Panc1 (cell line): ENCODE results near the gene BNIP3. TPM values are rescaled to one million over a fixed set of nuclear protein-coding genes. Genes with fewer than 3 reads are reported as not detected.

ENCODE experiments used
- ATAC-seq: fragments of 200-7000 bp; cut with Tn5 transposase; 2 replicates; pipeline ENCODE4 v1.9.1; 2020; ENCODE audit warnings: mild to moderate bottlenecking, moderate library complexity
- BruUV-seq: library from RNA; stranded (reverse); fragments of 400-500 nt; replicated peaks from 2 replicates; lab custom pipeline; 2021; lab: Mats Ljungman, UMichigan
- CTCF ChIA-PET: fragments of 300-600 bp; sonication (Branson Sonifier 250); formaldehyde crosslinking; loops from one replicate; lab custom pipeline; 2022; ENCODE audit warnings: antibody characterized with exemption; lab: Charles Lee
- POLR2A ChIA-PET: fragments of 300-600 bp; sonication (Branson Sonifier 250); formaldehyde crosslinking; loops from one replicate; lab custom pipeline; 2022; ENCODE audit warnings: antibody characterized with exemption; lab: Charles Lee
- DNase-seq: peaks from one replicate; pipeline ENCODE4 v3.0.0-alpha.2; 2010; ENCODE audit warnings: low read depth, low spot score
- H3K27ac ChIP-seq: 2 replicates; pipeline ENCODE4 v1.5.1; 2011; ENCODE audit warnings: mild to moderate bottlenecking, low read length, inconsistent platforms
- H3K27me3 ChIP-seq: fragments of 200-500 bp; sonication (Bioruptor generic); 2 replicates; pipeline ENCODE4 v1.6.0; 2014; ENCODE audit warnings: low read length, inconsistent platforms; ENCODE audit not compliant: control insufficient read depth, insufficient read depth
- H3K36me3 ChIP-seq: fragments of 200-500 bp; sonication (Bioruptor generic); 2 replicates; pipeline ENCODE4 v1.5.1; 2014; ENCODE audit warnings: inconsistent platforms, mild to moderate bottlenecking, low read length, moderate library complexity; ENCODE audit not compliant: control insufficient read depth, insufficient read depth
- H3K4me1 ChIP-seq: 2 replicates; pipeline ENCODE4 v1.5.1; 2011; ENCODE audit warnings: inconsistent platforms, mild to moderate bottlenecking, low read length, moderate library complexity; ENCODE audit not compliant: control insufficient read depth, insufficient read depth
- H3K4me3 ChIP-seq, 2 experiments: 2 replicates each; pipeline ENCODE4 v1.5.1; 2011 to 2012; ENCODE audit warnings: low read depth in 2 of 2, low read length in 2 of 2, mild to moderate bottlenecking in 2 of 2, inconsistent platforms in 1 of 2, moderate library complexity in 1 of 2
- H3K9me3 ChIP-seq: fragments of 200-500 bp; sonication (Bioruptor generic); 2 replicates; pipeline ENCODE4 v1.5.1; 2014; ENCODE audit warnings: low read depth, mild to moderate bottlenecking, inconsistent platforms, low read length, moderate library complexity; ENCODE audit not compliant: control insufficient read depth, insufficient read depth
- POLR2AphosphoS5 ChIP-seq: IDR thresholded peaks from 2 replicates; pipeline ENCODE4 v1.6.1; 2012; ENCODE audit warnings: mild to moderate bottlenecking, low read depth, low read length, moderate library complexity
- SIN3A ChIP-seq: IDR thresholded peaks from 2 replicates; pipeline ENCODE4 v1.6.1; 2012; ENCODE audit warnings: low read depth, mild to moderate bottlenecking, low read length, moderate library complexity, borderline replicate concordance; ENCODE audit not compliant: insufficient read depth
- TCF7L2 ChIP-seq: IDR thresholded peaks from 2 replicates; pipeline ENCODE4 v1.6.1; 2011; ENCODE audit warnings: mild to moderate bottlenecking, low read depth, low read length, inconsistent platforms
- in situ Hi-C: cut with HindIII; loops from 2 replicates; pipeline ENCODE4 v1.10.0; 2016; ENCODE audit warnings: low sequenced_read_pairs, low pct_unique_long_range_greater_than_20kb
- intact Hi-C: fragments of 100-400 bp; cut with micrococcal nuclease; formaldehyde crosslinking; loops from one replicate; pipeline ENCODE4 v1.10.0; 2022; ENCODE audit not compliant: unreplicated experiment
- total RNA-seq: library from RNA; stranded (reverse); gene quantifications from one replicate; pipeline ENCODE4 v1.2.1, GENCODE V29; 2021; ENCODE audit not compliant: unreplicated experiment
- TF ChIP-seq, protein P1 (sequence below): fragments of 450-650 bp; IDR thresholded peaks from 2 replicates; pipeline ENCODE4 v1.5.1; 2017; ENCODE audit warnings: mild to moderate bottlenecking
- TF ChIP-seq, protein P2 (sequence below), 2 experiments: IDR thresholded peaks; 2 replicates each; pipeline ENCODE4 v1.6.1; 2011 to 2012; ENCODE audit warnings: low read depth in 2 of 2, control low read depth in 1 of 2, low read length in 1 of 2, mild to moderate bottlenecking in 1 of 2, moderate library complexity in 1 of 2; ENCODE audit not compliant: insufficient read depth in 1 of 2

The BNIP3 gene
- total RNA-seq, 1 experiment from 2014 or later, result 67.8 TPM

DNA sequence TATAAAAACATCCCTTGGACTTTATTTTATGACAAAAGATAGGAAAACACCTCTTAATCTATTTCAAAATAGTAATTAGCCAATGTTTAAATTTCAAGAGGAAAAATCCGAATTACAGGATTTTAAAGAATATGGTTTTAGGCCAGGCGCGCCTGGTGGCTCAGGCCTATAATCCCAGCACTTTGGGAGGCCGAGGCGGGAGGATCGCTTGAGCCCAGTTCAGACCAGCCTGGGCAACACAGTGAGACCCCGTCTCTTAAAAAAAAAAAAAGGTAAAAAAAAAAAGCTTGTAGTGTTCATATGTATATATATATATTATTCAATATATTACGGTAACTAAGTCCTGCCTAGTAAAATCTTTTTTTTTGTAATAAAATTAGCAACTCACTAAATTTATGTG, 1.4 kb downstream of the BNIP3 start:
- peak overlapping the region; percentile 79 to 98 for H3K4me3 ChIP-seq
- intact Hi-C loops (no loop called here), in situ Hi-C loops (no loop called here)
- TF ChIP-seq, protein P1, sequence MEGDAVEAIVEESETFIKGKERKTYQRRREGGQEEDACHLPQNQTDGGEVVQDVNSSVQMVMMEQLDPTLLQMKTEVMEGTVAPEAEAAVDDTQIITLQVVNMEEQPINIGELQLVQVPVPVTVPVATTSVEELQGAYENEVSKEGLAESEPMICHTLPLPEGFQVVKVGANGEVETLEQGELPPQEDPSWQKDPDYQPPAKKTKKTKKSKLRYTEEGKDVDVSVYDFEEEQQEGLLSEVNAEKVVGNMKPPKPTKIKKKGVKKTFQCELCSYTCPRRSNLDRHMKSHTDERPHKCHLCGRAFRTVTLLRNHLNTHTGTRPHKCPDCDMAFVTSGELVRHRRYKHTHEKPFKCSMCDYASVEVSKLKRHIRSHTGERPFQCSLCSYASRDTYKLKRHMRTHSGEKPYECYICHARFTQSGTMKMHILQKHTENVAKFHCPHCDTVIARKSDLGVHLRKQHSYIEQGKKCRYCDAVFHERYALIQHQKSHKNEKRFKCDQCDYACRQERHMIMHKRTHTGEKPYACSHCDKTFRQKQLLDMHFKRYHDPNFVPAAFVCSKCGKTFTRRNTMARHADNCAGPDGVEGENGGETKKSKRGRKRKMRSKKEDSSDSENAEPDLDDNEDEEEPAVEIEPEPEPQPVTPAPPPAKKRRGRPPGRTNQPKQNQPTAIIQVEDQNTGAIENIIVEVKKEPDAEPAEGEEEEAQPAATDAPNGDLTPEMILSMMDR, result no peak
- TF ChIP-seq POLR2AphosphoS5, result no peak
- no peak for TF ChIP-seq TCF7L2
- TF ChIP-seq SIN3A, result no peak
- peak overlapping the region; percentile 80 for H3K27ac ChIP-seq
- H3K4me1 ChIP-seq, result peaks cover 22% of the 10 kb centered on the region
- H3K36me3 ChIP-seq, result no peaks in the 10 kb centered on the region
- ChIA-PET POLR2A (interaction anchor here (0.6 kb wide), 2 partner anchors 58 to 605 kb away, joined by 3 to 4 read pairs; no protein-coding TSS in a partner anchor), CTCF (no interaction called here)
- H3K9me3 ChIP-seq, result no peaks in the 10 kb centered on the region
- no TSS peak for BruUV-seq
- H3K27me3 ChIP-seq, result no peaks in the 10 kb centered on the region
- ATAC-seq (no peak), DNase-seq (no peak)

DNA sequence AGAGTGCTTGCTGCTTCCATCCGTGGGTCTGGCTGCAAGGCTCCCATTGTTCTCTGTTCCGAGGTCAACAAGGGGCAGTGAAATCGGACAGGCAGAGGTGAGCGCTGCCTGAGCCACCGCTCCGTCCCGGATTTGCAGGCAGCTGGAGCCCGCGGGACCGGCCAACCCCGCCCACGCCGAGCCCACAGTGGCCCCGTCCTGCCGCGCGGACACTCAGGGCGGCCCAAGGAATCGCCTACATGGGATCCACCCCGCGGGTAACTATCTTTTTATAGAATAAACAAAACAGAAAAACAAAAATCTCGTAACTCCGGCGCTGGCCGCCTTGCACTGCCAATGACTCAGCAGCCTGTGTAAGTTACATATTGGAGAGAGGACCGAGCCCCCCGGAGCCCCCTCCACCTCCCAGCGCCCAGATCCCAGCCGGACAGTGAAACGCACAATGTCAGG, 1.9 kb downstream of the BNIP3 start:
- no peak for TF ChIP-seq POLR2AphosphoS5
- TF ChIP-seq, protein P2, sequence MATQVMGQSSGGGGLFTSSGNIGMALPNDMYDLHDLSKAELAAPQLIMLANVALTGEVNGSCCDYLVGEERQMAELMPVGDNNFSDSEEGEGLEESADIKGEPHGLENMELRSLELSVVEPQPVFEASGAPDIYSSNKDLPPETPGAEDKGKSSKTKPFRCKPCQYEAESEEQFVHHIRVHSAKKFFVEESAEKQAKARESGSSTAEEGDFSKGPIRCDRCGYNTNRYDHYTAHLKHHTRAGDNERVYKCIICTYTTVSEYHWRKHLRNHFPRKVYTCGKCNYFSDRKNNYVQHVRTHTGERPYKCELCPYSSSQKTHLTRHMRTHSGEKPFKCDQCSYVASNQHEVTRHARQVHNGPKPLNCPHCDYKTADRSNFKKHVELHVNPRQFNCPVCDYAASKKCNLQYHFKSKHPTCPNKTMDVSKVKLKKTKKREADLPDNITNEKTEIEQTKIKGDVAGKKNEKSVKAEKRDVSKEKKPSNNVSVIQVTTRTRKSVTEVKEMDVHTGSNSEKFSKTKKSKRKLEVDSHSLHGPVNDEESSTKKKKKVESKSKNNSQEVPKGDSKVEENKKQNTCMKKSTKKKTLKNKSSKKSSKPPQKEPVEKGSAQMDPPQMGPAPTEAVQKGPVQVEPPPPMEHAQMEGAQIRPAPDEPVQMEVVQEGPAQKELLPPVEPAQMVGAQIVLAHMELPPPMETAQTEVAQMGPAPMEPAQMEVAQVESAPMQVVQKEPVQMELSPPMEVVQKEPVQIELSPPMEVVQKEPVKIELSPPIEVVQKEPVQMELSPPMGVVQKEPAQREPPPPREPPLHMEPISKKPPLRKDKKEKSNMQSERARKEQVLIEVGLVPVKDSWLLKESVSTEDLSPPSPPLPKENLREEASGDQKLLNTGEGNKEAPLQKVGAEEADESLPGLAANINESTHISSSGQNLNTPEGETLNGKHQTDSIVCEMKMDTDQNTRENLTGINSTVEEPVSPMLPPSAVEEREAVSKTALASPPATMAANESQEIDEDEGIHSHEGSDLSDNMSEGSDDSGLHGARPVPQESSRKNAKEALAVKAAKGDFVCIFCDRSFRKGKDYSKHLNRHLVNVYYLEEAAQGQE (IDR thresholded peaks at IDR 0.05; ENCODE audit: insufficient read depth in 1 of 2, low read depth in 2 of 2, low read length in 1 of 2), result no peak
- DNase-seq (no peak), ATAC-seq (peak; percentile 10; the same call in 1 of the 2 replicates)
- in situ Hi-C loops, result no loop called here
- H3K4me3 ChIP-seq, result peak overlapping the region; percentile 79 to 98
- H3K36me3 ChIP-seq, result no peaks in the 10 kb centered on the region
- H3K27ac ChIP-seq, result peak overlapping the region; percentile 80
- POLR2A ChIA-PET, result no interaction called here
- no peaks in the 10 kb centered on the region for H3K9me3 ChIP-seq
- intact Hi-C loops, result no loop called here
- CTCF ChIA-PET, result no interaction called here
- BruUV-seq, result no TSS peak
- H3K4me1 ChIP-seq, result peaks cover 22% of the 10 kb centered on the region
- no peaks in the 10 kb centered on the region for H3K27me3 ChIP-seq

DNA sequence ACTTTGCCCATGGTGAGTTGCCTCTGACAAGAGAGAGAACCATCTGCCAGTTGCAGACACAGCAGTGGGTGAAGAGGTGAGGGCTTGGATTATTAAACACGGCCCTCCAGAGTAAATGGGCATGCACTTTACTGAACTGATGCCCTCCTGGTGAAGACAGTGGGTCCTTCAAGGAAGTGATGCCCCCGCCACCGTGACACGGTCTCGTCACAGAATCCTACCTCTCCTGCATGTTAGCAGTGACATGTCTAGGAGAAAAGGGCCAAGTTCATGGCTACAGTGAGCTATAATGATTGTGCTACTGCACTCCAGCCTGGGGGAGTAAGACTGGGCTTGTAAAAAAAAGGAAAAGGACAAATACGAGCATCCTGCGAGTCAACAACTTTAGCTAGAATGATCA, 2.4 kb downstream of the BNIP3 start:
- in situ Hi-C loops (no loop called here), intact Hi-C loops (no loop called here)
- H3K9me3 ChIP-seq, result no peaks in the 10 kb centered on the region
- DNase-seq (no peak), ATAC-seq (no peak)
- no peaks in the 10 kb centered on the region for H3K27me3 ChIP-seq
- POLR2A ChIA-PET, result no interaction called here
- peak overlapping the region; percentile 80 for H3K27ac ChIP-seq
- no peaks in the 10 kb centered on the region for H3K36me3 ChIP-seq
- CTCF ChIA-PET, result no interaction called here
- TF ChIP-seq, protein P1, result no peak
- TF ChIP-seq POLR2AphosphoS5 (no peak), TCF7L2 (no peak), SIN3A (no peak)
- TF ChIP-seq, protein P2 (IDR thresholded peaks at IDR 0.05; ENCODE audit: insufficient read depth in 1 of 2, low read depth in 2 of 2, low read length in 1 of 2), result no peak
- no TSS peak for BruUV-seq
- H3K4me3 ChIP-seq, result peak overlapping the region; percentile 79 to 98
- H3K4me1 ChIP-seq, result peaks cover 22% of the 10 kb centered on the region
